DND-41 (cell line): ENCODE measurements around the gene TSPAN11.

Experiments used
- CTCF ChIP-seq: IDR thresholded peaks from 2 replicates; pipeline ENCODE4 v1.5.1; 2012; ENCODE audit warnings: borderline replicate concordance, low read length, moderate library complexity, mild to moderate bottlenecking; ENCODE audit not compliant: poor library complexity, severe bottlenecking; ENCODE audit errors: extremely low read depth
- EZH2 ChIP-seq: IDR thresholded peaks from 3 replicates; pipeline ENCODE4 v1.6.1; 2012; ENCODE audit warnings: borderline replicate concordance, low read depth, mild to moderate bottlenecking, moderate library complexity, low read length, inconsistent platforms; ENCODE audit not compliant: severe bottlenecking

GRCh38 chr12:30877105-30877875, 49.3 kb upstream of the TSPAN11 start:
- TF ChIP-seq CTCF (no peak), EZH2 (no peak)
